Stimulated activated CD8-positive, alpha-beta memory T cell treated with anti-CD3 and anti-CD28 coated beads, Interleukin-2, amount 100 ng/mL, for 48 hours (primary cell): ENCODE measurements around the gene SPTSSB.

Experiments used
- DNase-seq, 2 donors: peaks; one replicate each; pipeline ENCODE4 v3.0.0-alpha.2; 2020; ENCODE audit warnings: low read depth in 2 of 2

SPTSSB gene

DNA sequence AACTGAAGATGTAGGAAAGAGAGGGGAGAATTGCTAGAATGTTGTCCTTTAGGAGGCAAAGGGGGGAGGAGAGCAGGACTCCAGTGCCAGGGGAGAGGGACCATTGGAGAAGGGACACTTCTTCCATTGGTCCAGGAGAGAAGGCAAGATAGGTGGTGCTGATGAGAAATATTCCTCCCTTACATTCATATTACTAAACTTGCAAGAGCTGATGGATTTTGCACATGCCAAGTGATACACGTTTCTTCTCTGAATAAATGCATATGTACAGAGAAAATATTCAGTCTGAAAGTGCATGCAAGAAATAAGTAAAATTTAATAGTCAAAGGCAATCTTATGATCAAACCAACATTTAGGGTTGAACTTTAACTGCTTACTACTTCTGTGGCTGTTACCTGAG is 21.5 kb upstream of the SPTSSB start:
- no peak for DNase-seq

DNA sequence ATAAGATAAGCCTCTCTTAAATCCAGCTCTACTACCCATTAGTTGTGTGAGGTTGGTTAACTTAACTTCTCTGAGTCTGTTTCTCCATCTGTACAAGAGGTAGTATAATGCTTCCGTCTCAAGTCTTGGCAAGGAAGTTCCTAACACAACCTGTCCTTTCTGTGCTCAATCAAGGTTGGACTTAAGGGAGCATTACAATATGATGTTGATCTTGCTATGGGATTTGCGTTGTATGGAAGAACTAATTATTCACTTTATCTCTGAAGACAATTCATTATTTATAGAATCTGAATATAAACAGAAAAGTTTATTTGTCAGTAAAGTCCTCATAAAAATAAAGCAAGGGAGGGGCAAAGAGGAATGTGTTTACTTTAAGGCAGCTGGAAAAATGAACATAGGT is 18.9 kb upstream of the SPTSSB start:
- no peak for DNase-seq

DNA sequence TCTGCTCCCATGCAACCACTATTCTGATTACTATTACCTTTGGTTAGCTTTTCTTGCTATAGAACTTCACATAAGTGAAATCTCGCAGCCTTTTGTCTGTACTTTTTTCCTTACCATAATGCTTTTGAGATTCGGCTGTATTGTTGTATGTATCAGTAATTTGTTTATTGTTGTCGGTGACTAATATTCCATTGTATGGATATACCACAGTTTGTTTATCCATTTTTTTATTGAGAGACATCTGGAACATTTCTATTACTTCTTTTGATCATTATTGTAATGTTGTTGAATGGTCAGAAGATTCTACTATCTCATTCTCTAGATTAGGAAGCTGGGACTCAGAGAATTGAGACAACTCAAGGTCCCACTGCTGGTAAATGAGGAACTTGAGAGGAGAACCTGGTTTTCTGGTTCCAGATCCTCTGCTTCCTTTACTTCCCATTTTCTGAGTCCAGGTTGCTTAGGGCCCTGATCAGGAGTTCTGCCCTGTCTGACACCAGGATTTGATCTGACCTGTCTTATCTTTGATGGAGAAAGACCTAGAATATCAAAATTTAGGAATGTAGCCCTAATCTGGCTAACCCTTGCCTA is 18.2 kb upstream of the SPTSSB start:
- DNase-seq = no peak

DNA sequence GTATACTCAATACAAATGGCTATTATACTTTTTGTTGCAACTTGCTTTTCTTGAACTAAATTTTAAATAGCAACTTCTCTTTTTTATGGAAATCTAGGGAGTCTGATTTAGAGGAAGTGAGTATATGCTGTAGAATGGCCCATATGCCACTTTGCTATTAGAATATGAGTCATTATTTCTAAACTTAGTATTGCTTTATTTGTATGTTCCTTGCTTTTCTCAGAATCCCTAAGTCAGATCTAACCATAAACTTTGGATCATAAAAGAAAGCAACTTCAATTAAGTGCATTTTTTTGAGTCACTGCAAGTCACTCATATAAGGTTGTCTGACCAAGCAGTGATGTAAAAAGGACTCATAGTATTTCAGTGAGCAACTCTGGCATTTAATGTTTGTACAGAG is 17.5 kb upstream of the SPTSSB start:
- no peak for DNase-seq

DNA sequence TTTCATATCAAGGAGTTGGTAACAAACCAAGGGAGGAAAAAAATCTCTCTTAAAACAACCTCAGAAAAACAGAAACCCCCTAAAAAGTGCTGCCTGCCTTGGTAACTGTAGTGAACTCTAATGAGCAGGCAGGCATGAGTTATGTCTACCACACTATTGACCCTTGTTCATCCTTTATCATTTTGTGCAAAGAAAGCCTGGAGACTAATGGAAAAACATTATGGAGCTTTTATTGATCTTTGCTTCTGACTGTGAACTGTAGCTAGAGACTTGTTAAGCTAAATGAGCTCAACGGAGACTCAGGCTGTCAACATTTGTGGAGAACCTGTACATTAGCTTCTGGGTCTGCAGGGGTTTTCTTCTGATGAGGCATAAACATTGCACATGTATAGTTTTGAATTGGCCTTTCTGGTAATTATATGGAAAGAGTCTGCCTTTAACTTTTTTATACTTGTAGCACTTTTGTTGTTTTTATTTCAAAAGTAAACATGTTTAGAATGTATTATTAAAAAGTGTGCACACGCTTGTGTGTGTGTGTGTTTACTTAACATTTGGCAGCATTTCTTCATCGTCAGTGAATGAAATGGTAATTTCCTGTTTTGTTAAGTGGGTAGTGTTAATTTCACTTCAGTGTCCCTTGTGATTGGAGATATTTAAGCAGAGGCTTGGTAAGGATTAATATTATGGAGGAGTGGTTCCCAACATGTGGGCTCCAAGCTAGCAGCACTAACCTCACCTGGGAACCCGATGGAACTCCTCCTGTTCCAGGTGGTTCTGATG is 15.9 kb upstream of the SPTSSB start:
- no peak for DNase-seq

DNA sequence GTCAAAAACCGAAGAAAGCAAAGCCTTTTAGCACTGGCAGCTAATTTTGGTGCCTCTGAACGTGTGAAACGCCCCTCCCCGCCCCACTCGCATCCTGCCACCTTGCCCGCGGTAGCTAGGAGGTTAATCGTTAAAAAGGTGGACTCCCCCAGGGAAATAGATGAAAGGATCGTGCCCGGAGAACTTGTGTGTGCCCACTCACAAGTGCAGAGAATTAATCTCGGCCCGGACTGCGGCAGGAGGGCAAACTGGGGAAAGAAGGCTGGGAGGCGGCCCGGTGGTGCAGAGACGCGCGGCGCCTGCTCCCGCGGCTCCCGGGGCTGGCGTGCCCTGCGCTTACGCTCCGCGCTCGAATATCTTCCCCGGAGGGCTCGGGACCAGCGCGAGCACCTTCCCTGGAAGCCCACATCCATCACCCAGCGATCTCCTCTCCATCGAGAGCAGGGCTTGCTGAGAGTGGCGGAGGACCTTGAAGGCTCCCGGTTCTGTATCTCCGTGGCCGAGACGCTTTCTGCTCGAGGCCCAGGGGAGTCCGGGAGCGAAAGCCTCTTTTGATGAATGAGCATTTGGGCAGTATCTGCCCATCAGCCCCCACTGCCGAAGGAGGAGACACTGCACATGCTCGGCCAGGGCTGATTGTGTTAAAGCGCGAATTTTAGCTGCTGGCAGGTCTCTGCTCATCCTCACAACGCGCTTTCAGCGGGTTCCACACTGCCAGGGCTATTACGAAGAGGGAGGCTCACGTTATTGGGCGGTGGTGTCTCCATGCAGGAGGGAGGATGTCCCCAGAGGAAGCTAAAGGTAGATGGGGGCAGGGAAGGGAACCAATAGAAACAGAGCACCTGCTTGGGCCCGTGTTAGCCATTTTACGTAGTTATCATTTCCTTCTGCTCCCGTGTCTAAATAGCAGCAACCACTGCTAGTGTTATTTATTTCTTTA is 1.3 kb upstream of the SPTSSB start:
- no peak for DNase-seq

DNA sequence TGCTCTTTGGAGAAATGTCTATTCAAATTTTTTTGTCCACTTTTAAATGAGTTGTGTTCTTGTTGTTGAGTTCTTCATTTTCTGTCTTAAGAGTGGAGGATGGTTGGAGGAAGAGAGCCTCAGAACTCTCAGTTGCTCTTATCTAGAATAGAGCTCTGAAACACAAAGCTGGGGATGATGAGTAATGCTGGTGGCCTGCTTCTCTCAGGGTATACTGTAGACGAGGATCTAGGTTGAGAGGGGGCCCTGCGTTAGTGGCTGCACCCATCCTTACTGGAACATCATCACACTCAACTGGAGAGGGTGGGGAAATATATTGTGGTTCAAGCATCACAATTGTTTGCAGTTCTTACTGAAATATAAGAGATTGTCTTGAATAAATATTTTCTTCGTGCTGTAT is 1.8 kb downstream of the SPTSSB start:
- DNase-seq = no peak

DNA sequence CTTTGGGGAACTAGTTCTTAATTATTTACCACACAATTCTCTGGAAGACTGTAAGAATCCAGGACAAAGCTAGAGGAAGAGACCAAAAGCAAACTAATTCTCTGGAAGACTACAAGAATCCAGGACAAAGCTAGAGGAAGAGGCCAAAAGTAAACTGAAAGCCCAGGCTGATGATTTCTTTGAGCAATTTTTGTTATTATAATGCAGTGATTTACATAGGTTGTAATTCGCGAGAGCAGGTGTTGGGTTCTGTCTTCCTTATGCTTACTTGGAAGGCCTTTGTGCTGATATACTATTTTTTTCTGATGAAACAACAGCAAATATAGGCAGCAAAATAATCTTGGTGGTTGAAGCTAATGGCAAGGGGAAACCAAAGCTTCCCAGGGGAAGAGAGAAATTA is 5.2 kb downstream of the SPTSSB start:
- DNase-seq = no peak

DNA sequence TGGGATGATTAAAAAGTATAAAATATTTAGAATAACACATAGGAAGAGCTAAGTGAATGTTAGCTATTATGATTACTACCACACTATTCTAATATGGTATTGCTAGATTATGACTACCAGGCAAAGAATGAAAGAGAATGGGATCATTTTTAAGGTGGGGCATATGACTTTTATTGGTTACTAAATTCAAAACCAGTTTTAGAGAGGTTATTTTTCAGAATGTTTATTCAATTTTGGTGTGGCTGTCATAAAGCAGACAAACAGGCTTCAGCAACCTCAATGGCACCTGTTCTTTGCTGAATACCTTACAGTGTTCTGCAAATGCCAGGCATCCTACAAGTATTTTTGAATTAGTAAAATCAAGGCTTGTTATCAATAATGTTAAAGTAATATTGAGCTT is 12.8 kb downstream of the SPTSSB start:
- no peak for DNase-seq

DNA sequence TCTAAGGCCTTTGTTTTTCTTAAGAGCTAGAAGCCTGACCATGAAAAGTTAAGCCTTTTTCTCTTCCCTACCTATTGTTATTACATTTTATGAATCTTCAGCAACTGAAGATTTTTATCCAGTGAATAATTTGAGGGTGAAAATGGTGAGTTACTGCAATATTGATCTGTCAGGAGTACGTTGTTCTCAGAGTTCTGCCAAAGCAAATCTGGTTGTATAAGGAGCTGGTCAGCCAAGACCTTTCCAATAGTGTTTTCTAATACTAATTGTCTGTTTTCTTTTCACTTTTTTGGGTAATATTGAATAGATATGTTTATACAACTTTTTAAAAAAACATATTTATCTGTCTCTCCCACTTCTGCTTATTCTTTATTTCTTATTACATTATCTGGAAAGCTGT is 15.0 kb downstream of the SPTSSB start:
- no peak for DNase-seq

DNA sequence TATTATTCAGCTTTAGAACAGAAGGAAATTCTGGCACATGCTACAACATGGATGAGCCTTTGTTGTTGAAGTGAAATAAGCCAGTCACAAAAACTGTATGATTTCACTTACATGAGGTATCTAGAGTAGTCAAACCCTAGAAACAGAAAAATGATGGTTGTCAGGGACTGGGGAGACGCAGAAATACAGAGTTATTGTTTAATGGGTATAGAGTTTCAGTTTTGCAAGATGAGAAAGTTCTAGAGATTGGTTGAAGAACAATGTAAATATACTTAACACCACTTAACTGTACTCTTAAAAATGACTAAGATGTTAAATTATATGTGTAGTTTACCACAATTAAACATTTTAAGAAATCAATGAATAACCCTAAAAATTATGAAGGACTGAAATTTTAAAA is 15.8 kb downstream of the SPTSSB start:
- no peak for DNase-seq

DNA sequence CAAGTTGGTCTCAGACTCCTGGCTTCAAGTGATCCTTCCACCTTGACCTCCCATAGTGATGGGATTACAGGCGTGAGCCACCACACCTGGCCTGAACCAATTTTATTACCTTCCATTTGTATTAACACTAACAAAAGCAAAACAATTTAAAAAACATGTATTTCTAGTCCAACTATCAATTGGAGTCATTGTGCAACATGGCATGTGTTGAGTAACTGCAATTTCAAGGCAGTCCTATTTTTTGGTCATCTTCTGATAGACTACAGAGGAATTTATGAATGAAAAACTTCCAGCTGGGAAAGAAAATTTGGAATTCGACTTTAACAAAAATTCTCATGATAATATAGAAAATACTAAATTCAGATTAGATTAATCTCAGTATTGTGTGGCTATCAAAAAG is 16.8 kb downstream of the SPTSSB start:
- DNase-seq = no peak

DNA sequence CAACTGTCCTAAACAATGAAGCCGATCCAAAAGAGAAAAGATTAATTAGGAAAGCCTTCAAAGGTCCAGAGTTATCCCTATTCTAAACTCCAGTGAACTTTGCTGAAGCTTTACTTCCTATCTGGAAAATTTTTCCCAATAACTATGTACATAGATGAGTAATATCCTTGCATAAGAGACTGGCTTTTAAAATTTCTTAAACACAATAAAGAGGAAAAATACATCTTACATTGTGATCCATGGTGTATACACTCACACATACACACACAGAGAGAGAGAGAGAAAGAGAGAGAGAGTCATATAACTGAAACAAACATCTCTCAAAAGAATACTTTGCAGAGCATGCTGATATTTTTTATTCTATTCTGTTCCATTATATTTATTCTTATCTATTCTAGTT is 20.0 kb downstream of the SPTSSB start:
- DNase-seq = no peak

DNA sequence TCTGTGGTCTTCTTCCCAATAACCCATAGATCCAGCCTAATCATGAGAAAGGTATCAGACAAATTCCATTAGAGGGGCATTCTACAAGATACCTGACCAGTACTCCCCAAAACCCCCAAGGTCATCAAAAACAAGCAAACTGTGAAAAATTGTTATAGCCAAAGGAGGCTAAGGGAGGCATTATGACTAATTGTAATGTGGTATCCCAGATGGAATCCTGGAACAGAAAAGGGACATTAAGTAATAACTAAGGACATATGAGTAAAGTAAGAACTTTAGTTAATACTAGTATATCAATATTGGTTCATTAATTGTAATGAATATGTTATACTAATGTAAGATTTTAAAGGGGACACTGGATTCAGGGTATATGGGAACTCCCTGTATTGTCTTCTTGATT is 20.4 kb downstream of the SPTSSB start:
- DNase-seq = no peak

DNA sequence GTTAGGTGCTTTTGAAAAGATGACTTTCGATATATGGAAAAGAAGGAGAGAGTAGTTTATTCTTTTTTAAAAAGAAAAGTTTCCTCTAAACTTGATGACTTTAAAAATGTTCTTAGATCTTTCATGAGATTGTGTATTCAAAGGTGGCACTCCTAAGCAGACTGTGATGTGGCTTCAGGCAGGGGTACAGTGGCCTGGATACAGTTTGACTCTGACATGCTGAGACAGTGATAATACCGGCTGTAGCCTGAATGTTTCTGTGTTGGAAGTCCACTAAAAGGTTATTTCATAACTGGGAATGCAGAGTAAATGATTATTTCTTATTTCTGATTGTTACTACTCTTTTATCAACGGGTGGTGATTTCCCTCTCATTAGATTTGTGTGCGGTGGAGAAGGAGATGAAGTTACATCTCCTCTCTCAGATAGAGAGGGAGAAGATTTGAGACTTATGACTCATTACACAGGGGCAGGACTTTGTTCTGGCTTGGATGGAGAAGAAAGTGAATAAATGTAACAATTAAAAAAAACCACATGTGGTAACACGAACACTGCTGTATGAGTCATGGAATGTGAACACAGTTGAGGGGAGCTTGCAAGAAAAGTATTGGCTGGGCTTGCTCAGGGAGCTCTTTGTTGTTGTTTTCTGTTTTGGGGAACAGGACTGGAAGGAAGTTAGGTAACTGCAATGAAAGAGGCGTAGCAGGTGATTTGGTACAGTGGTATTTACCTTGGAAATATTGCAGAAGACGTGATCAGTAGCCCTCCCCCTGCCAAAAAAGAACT is 21.6 kb downstream of the SPTSSB start:
- DNase-seq = no peak

DNA sequence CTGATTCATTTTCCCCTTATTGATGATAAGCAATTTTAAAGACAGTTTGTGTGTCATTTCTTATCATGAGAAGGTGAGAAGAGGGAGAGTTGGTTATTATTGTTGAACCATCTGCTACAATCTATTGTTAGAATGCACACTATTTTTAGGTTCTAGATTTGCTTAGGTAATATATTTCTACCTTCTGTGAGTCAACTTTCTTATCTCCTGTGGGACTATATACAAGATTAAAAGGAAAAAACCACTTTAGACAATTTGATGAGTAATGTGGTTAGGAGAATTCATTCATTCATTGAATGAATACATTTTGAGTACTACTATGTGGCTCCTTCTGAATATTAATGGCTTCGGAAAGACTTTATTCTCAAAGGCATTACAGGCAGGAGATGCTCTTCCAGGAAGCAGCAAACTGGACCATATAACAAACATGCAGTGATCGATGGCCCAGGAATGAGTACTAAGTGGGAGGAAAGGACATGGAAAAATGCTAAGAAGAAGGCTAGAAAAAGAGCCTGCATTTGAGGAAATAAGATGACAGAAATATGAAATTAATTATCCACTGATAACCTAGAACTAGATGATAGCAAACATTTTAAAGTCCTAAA is 22.4 kb downstream of the SPTSSB start:
- no peak for DNase-seq

DNA sequence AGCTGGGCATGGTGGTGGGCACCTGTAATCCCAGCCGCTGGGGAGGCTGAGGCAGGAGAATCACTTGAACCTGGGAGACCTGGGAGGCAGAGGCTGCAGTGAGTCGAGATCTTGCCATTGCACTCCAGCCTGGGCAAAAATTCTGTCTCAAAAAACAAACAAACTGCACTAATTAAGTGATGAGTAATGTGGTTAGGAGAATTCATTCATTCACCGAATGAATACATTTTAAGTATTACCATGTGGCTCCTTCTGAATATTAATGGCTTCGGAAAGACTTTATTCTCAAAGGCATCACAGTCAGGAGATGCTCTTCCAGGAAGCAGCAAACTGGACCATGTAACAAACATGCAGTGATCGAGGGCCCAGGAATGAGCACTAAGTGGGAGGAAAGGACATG is 23.6 kb downstream of the SPTSSB start:
- DNase-seq = no peak

DNA sequence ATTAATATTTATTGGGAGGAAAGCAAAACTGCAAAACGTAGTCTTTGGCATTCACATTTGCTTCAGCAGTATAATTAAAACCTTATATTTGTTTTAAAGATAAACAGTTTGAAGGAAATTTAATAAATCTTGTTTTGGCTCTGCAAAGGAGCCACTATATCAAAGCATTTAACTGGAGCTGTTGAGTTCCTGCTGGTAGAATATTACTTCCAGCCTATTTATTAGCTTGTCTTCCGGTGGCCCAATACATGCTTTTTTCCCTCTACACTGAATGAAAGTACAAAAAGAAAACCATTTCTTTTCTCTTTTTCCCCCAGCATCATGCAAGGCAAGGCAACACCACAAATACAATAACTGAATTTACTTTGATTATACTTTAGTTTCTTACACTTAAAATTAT is 26.3 kb downstream of the SPTSSB start:
- no peak for DNase-seq

DNA sequence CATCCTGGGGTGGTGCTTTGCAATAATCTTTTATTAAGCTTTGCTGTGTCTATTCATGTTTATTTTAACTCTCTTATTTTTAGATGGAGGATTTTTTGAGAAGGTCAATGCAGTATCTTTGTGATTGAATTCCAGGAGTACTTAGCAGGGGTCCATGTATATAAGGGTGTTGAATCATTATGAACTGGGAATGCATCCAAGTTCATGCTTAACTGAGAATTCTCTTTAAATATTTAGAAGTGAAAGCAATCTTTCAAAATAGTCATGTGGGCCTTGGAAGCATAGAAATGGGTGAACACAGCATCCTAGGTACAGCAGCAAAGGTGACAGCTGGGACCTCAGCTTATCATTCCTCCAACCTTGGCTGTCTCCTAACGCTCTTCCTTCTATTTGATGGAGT is 27.3 kb downstream of the SPTSSB start:
- DNase-seq = no peak

DNA sequence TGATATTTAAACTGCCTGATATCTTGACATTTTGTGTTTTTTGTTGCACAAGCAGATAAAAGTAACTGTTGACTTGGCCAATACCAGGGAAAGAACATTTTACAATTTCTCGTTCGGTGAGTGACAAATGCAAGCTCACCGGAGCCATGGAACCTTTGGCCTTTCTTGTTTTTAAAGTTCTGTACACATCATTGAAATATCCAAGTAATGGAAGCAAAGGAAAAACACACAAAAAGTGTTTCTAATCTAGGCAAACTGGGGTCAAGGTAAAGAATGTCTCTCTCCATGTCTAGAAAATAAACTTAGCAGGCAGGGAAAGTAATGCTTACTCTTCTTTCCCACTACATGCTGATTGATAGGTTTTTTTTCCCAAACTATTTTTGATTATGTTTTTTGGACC is 27.8 kb downstream of the SPTSSB start:
- no peak for DNase-seq

DNA sequence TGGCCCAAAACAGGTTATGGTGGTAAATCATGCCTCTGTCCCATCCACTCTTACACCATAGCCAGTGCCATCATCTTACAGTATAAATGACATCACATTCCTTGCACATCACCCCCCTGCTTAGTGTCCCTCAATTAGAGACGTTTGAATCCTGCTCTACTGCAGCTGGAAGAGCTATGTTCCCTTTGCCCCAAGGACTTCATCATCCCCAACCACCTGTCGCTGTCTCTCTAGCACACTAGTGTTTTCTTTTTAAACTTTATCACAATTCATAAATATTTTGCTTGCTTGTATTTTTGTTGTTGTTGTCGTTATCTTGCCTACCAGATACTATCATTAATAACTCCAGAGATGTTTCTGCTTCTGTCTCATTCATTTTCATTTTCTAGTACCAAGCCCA is 28.7 kb downstream of the SPTSSB start:
- DNase-seq = no peak
